ENCODE results near the gene POLH. TPM values are rescaled to one million over a fixed set of nuclear protein-coding genes. Genes with fewer than 3 reads are reported as not detected.

POLH gene
- total and polyA plus RNA-seq, 9 of the 15 experiments (the other 6 are each of a cell fraction or from before 2014, with no cell fraction given): 5.8 to 31.6 (median 20.6) TPM

Small RNA genes within 50 kb of the gene (small RNA-seq; reads per million reads assigned to genes)
- not detected for gene RF00426

Other genes with a start within 250 kb of the POLH start
Only the 7 nearest of the 13 such genes appear.
- 0.12 and 0.27 TPM in 2 replicates for gene LRRC73, start 65.8 kb upstream of the POLH start, total RNA-seq (2014; rRNA removed)
- not detected in 2 replicates for gene LRRC73, start 65.8 kb upstream of the POLH start, total RNA-seq (2014; rRNA removed; fragmentation: Illumina TruSeq; extraction: Trizol)
- 0.07 and 0.11 TPM in 2 replicates for gene LRRC73, start 65.8 kb upstream of the POLH start, total RNA-seq (2015; rRNA removed; fragmentation: Illumina TruSeq; extraction: Trizol)
- gene LRRC73, start 65.8 kb upstream of the POLH start, total RNA-seq (2021): 0.34 and 0.55 TPM in 2 replicates
- gene LRRC73, start 65.8 kb upstream of the POLH start, polyA plus RNA-seq (2011; rRNA removed): 0.07 and 0.20 TPM in 2 replicates
- gene LRRC73, start 65.8 kb upstream of the POLH start, polyA plus RNA-seq (2014; fragmentation: Illumina TruSeq; extraction: Trizol): 0.07 and 0.12 TPM in 2 replicates
- not detected for gene LRRC73, start 65.8 kb upstream of the POLH start, polyA plus RNA-seq (2014; fragmentation: Nextera tagmentation; extraction: Ambion mirVana)
- gene LRRC73, start 65.8 kb upstream of the POLH start, polyA plus RNA-seq (2014; rRNA removed): 0.08 and 0.09 TPM in 2 replicates
- 57.6 and 67.8 TPM in 2 replicates for gene YIPF3, start 59.3 kb upstream of the POLH start, total RNA-seq (2014; rRNA removed)
- 25.9 and 27.5 TPM in 2 replicates for gene YIPF3, start 59.3 kb upstream of the POLH start, total RNA-seq (2014; rRNA removed; fragmentation: Illumina TruSeq; extraction: Trizol)
- 31.5 and 32.9 TPM in 2 replicates for gene YIPF3, start 59.3 kb upstream of the POLH start, total RNA-seq (2015; rRNA removed; fragmentation: Illumina TruSeq; extraction: Trizol)
- 65.1 and 69.3 TPM in 2 replicates for gene YIPF3, start 59.3 kb upstream of the POLH start, total RNA-seq (2021)
- gene YIPF3, start 59.3 kb upstream of the POLH start, polyA plus RNA-seq (2011; rRNA removed): 74.8 and 182 TPM in 2 replicates
- 75.3 and 78.5 TPM in 2 replicates for gene YIPF3, start 59.3 kb upstream of the POLH start, polyA plus RNA-seq (2014; fragmentation: Illumina TruSeq; extraction: Trizol)
- 10 to 100 TPM; 40.4 to 48.6 TPM for gene YIPF3, start 59.3 kb upstream of the POLH start, polyA plus RNA-seq (2014; fragmentation: Nextera tagmentation; extraction: Ambion mirVana)
- gene YIPF3, start 59.3 kb upstream of the POLH start, polyA plus RNA-seq (2014; rRNA removed): 54.6 and 72.9 TPM in 2 replicates
- gene POLR1C, start 59.1 kb upstream of the POLH start, total RNA-seq (2014; rRNA removed): 74.8 and 83.5 TPM in 2 replicates
- gene POLR1C, start 59.1 kb upstream of the POLH start, total RNA-seq (2014; rRNA removed; fragmentation: Illumina TruSeq; extraction: Trizol): 109 and 114 TPM in 2 replicates
- gene POLR1C, start 59.1 kb upstream of the POLH start, total RNA-seq (2015; rRNA removed; fragmentation: Illumina TruSeq; extraction: Trizol): 103 and 104 TPM in 2 replicates
- gene POLR1C, start 59.1 kb upstream of the POLH start, total RNA-seq (2021): 116 and 120 TPM in 2 replicates
- 173 and 226 TPM in 2 replicates for gene POLR1C, start 59.1 kb upstream of the POLH start, polyA plus RNA-seq (2011; rRNA removed)
- 142 and 181 TPM in 2 replicates for gene POLR1C, start 59.1 kb upstream of the POLH start, polyA plus RNA-seq (2014; fragmentation: Illumina TruSeq; extraction: Trizol)
- gene POLR1C, start 59.1 kb upstream of the POLH start, polyA plus RNA-seq (2014; fragmentation: Nextera tagmentation; extraction: Ambion mirVana): 100 to 1,000 TPM; 405 to 429 TPM
- gene POLR1C, start 59.1 kb upstream of the POLH start, polyA plus RNA-seq (2014; rRNA removed): 120 and 136 TPM in 2 replicates
- gene XPO5, start 147 bp upstream of the POLH start, total RNA-seq (2014; rRNA removed): 91.6 and 102 TPM in 2 replicates
- 99.1 and 106 TPM in 2 replicates for gene XPO5, start 147 bp upstream of the POLH start, total RNA-seq (2014; rRNA removed; fragmentation: Illumina TruSeq; extraction: Trizol)
- 95.4 and 97.1 TPM in 2 replicates for gene XPO5, start 147 bp upstream of the POLH start, total RNA-seq (2015; rRNA removed; fragmentation: Illumina TruSeq; extraction: Trizol)
- 170 and 180 TPM in 2 replicates for gene XPO5, start 147 bp upstream of the POLH start, total RNA-seq (2021)
- 145 and 166 TPM in 2 replicates for gene XPO5, start 147 bp upstream of the POLH start, polyA plus RNA-seq (2011; rRNA removed)
- 105 and 130 TPM in 2 replicates for gene XPO5, start 147 bp upstream of the POLH start, polyA plus RNA-seq (2014; fragmentation: Illumina TruSeq; extraction: Trizol)
- 10 to 100 TPM; 36.0 to 72.3 TPM for gene XPO5, start 147 bp upstream of the POLH start, polyA plus RNA-seq (2014; fragmentation: Nextera tagmentation; extraction: Ambion mirVana)
- 101 TPM in 2 replicates for gene XPO5, start 147 bp upstream of the POLH start, polyA plus RNA-seq (2014; rRNA removed)
- gene GTPBP2, start 53.1 kb downstream of the POLH start, total RNA-seq (2014; rRNA removed): 111 and 127 TPM in 2 replicates
- gene GTPBP2, start 53.1 kb downstream of the POLH start, total RNA-seq (2014; rRNA removed; fragmentation: Illumina TruSeq; extraction: Trizol): 92.5 and 99.4 TPM in 2 replicates
- 68.8 and 71.1 TPM in 2 replicates for gene GTPBP2, start 53.1 kb downstream of the POLH start, total RNA-seq (2015; rRNA removed; fragmentation: Illumina TruSeq; extraction: Trizol)
- gene GTPBP2, start 53.1 kb downstream of the POLH start, total RNA-seq (2021): 121 and 162 TPM in 2 replicates
- gene GTPBP2, start 53.1 kb downstream of the POLH start, polyA plus RNA-seq (2011; rRNA removed): 184 and 259 TPM in 2 replicates
- gene GTPBP2, start 53.1 kb downstream of the POLH start, polyA plus RNA-seq (2014; fragmentation: Illumina TruSeq; extraction: Trizol): 162 and 169 TPM in 2 replicates
- gene GTPBP2, start 53.1 kb downstream of the POLH start, polyA plus RNA-seq (2014; fragmentation: Nextera tagmentation; extraction: Ambion mirVana): 10 to 100 TPM; 48.4 to 60.9 TPM
- gene GTPBP2, start 53.1 kb downstream of the POLH start, polyA plus RNA-seq (2014; rRNA removed): 171 and 196 TPM in 2 replicates
- 69.7 and 78.1 TPM in 2 replicates for gene MAD2L1BP, start 59.7 kb downstream of the POLH start, total RNA-seq (2014; rRNA removed)
- 73.8 and 76.7 TPM in 2 replicates for gene MAD2L1BP, start 59.7 kb downstream of the POLH start, total RNA-seq (2014; rRNA removed; fragmentation: Illumina TruSeq; extraction: Trizol)
- 73.2 and 75.1 TPM in 2 replicates for gene MAD2L1BP, start 59.7 kb downstream of the POLH start, total RNA-seq (2015; rRNA removed; fragmentation: Illumina TruSeq; extraction: Trizol)
- 71.5 and 77.4 TPM in 2 replicates for gene MAD2L1BP, start 59.7 kb downstream of the POLH start, total RNA-seq (2021)
- gene MAD2L1BP, start 59.7 kb downstream of the POLH start, polyA plus RNA-seq (2011; rRNA removed): 120 TPM in 2 replicates
- gene MAD2L1BP, start 59.7 kb downstream of the POLH start, polyA plus RNA-seq (2014; fragmentation: Illumina TruSeq; extraction: Trizol): 113 and 116 TPM in 2 replicates
- 100 to 1,000 TPM; 241 to 321 TPM for gene MAD2L1BP, start 59.7 kb downstream of the POLH start, polyA plus RNA-seq (2014; fragmentation: Nextera tagmentation; extraction: Ambion mirVana)
- 102 and 111 TPM in 2 replicates for gene MAD2L1BP, start 59.7 kb downstream of the POLH start, polyA plus RNA-seq (2014; rRNA removed)
- gene RSPH9, start 68.9 kb downstream of the POLH start, total RNA-seq (2014; rRNA removed): 0.05 TPM in 1 of 2 replicates, not detected in the other
- not detected in 2 replicates for gene RSPH9, start 68.9 kb downstream of the POLH start, total RNA-seq (2014; rRNA removed; fragmentation: Illumina TruSeq; extraction: Trizol)
- not detected in 2 replicates for gene RSPH9, start 68.9 kb downstream of the POLH start, total RNA-seq (2015; rRNA removed; fragmentation: Illumina TruSeq; extraction: Trizol)
- not detected in 2 replicates for gene RSPH9, start 68.9 kb downstream of the POLH start, total RNA-seq (2021)
- 0.04 TPM in 1 of 2 replicates, not detected in the other for gene RSPH9, start 68.9 kb downstream of the POLH start, polyA plus RNA-seq (2011; rRNA removed)
- not detected in 2 replicates for gene RSPH9, start 68.9 kb downstream of the POLH start, polyA plus RNA-seq (2014; fragmentation: Illumina TruSeq; extraction: Trizol)
- under 1 TPM; 0.39 to 0.60 TPM for gene RSPH9, start 68.9 kb downstream of the POLH start, polyA plus RNA-seq (2014; fragmentation: Nextera tagmentation; extraction: Ambion mirVana)
- not detected in 2 replicates for gene RSPH9, start 68.9 kb downstream of the POLH start, polyA plus RNA-seq (2014; rRNA removed)